ENCODE data around the gene WDR47. TPM values are rescaled to one million over a fixed set of nuclear protein-coding genes. Genes with fewer than 3 reads are reported as not detected.

WDR47 gene
- total and polyA plus RNA-seq, 8 donors: 3.7 to 16.9 (median 5.1) TPM

GRCh38 chr1:109089242-109090015, 47.5 kb upstream of the WDR47 start:
- WGBS, 5 donors: 54 to 75% (median 70%) methylated on average over 31 of the region's 31 CpGs
- H3K4me3 ChIP-seq: peak overlapping the region; percentile 66 to 90 (median 78)
- intact Hi-C loops (cut with DNase I; ENCODE audit: low total_unique reads): no loop called here
- H3K4me1 ChIP-seq: peaks cover 15 to 46% (median 36%) of the 10 kb centered on the region in 4 donors
- peaks cover 11 to 18% (median 17%) of the 10 kb centered on the region in 4 donors for H3K36me3 ChIP-seq
- H3K27ac ChIP-seq: peak overlapping the region; percentile 96 to 99 (median 98)
- DNase-seq: peak; percentile 80 to 85
- H3K27me3 ChIP-seq: no peaks in the 10 kb centered on the region
- no peaks in the 10 kb centered on the region for H3K9me3 ChIP-seq
- TF ChIP-seq POLR2AphosphoS5 (IDR thresholded peaks at IDR 0.05): peak in 1 of 3 donors; percentile 51
- TF ChIP-seq POLR2A (IDR thresholded peaks at IDR 0.05): no peak
- TF ChIP-seq, protein P1, sequence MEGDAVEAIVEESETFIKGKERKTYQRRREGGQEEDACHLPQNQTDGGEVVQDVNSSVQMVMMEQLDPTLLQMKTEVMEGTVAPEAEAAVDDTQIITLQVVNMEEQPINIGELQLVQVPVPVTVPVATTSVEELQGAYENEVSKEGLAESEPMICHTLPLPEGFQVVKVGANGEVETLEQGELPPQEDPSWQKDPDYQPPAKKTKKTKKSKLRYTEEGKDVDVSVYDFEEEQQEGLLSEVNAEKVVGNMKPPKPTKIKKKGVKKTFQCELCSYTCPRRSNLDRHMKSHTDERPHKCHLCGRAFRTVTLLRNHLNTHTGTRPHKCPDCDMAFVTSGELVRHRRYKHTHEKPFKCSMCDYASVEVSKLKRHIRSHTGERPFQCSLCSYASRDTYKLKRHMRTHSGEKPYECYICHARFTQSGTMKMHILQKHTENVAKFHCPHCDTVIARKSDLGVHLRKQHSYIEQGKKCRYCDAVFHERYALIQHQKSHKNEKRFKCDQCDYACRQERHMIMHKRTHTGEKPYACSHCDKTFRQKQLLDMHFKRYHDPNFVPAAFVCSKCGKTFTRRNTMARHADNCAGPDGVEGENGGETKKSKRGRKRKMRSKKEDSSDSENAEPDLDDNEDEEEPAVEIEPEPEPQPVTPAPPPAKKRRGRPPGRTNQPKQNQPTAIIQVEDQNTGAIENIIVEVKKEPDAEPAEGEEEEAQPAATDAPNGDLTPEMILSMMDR (IDR thresholded peaks at IDR 0.05): peak in 5 of 7 experiments; percentile 39 to 65 (median 53)
- no peak for TF ChIP-seq EP300 (IDR thresholded peaks at IDR 0.05)

DNA sequence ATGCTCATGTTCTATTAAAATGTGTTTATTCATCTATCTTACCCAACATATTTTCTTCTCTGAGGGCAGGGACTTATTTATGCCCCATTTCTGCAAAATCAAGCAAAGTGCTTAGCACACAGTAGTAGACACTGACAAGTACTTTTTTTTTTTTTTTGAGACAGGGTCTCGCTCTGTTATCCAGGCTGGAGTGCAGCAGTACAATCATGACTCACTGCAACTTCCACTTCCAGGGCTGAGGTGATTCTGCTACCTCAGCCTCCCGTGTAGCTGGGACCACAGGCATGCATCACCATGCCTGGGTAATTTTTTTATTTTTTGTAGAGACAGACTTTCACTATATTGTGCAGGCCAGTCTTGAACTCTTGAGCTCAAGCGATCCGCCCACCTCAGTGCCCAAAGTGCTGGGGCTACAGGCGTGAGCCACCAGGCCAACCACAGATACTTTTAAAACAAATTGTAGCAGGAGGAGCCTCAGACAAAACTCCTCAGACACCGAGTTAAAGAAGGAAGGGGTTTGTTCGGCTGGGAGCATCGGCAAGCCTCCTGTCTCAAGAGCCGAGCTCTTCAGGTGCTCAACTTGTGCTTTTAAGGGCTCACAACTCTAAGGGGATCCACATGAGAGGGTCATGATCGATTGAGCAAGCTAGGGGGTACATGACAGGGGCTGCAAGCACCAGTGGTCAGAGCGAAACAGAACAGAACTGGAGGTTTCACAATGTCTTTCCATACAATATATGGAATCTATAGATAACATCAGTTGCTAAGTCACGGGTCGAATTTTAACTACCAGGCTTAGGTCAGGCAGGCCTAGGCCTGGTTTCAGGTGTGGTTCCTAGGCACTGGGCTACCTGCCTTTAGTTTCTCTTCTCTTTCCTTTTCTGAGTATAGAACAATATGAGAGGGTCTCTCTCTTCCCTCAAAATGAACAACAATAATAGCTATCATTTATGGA, 42.9 kb upstream of the WDR47 start:
- intact Hi-C loops (cut with DNase I; ENCODE audit: low total_unique reads): no loop called here
- Histone ChIP-seq H3K27me3 (no peaks in the 10 kb centered on the region), H3K9me3 (no peaks in the 10 kb centered on the region), H3K4me3 (no peak overlapping the region), H3K36me3 (no peaks in the 10 kb centered on the region), H3K4me1 (peaks cover 0 to 12% (median 6%) of the 10 kb centered on the region in 4 donors), H3K27ac (no peak overlapping the region)
- WGBS, 5 donors: 85 to 88% (median 86%) methylated on average over 13 of the region's 13 CpGs
- no peak for DNase-seq
- TF ChIP-seq POLR2AphosphoS5 (IDR thresholded peaks at IDR 0.05) (no peak), EP300 (IDR thresholded peaks at IDR 0.05) (no peak), POLR2A (IDR thresholded peaks at IDR 0.05) (no peak)
- TF ChIP-seq, protein P1 (IDR thresholded peaks at IDR 0.05): no peak

GRCh38 chr1:109083923-109084322, 42.0 kb upstream of the WDR47 start:
- peak in 1 of 2 donors; percentile 59 for DNase-seq
- Histone ChIP-seq H3K27ac (no peak overlapping the region), H3K4me3 (no peak overlapping the region), H3K27me3 (no peaks in the 10 kb centered on the region), H3K9me3 (no peaks in the 10 kb centered on the region), H3K36me3 (no peaks in the 10 kb centered on the region), H3K4me1 (peaks cover 0 to 2% (median under 1%) of the 10 kb centered on the region in 4 donors)
- 52 to 88% (median 71%) methylated on average over 1 of the region's 1 CpG for WGBS, 5 donors
- intact Hi-C loops (cut with DNase I; ENCODE audit: low total_unique reads): no loop called here
- no peak for TF ChIP-seq POLR2AphosphoS5 (IDR thresholded peaks at IDR 0.05)
- TF ChIP-seq POLR2A (IDR thresholded peaks at IDR 0.05): no peak
- TF ChIP-seq, protein P1 (IDR thresholded peaks at IDR 0.05): no peak
- no peak for TF ChIP-seq EP300 (IDR thresholded peaks at IDR 0.05)

- Histone ChIP-seq H3K4me1 (no peaks in the 10 kb centered on the region), H3K27me3 (no peaks in the 10 kb centered on the region), H3K9me3 (no peaks in the 10 kb centered on the region), H3K36me3 (no peaks in the 10 kb centered on the region), H3K27ac (no peak overlapping the region), H3K4me3 (no peak overlapping the region)
- WGBS, 5 donors: 84 to 96% (median 90%) methylated on average over 3 of the region's 3 CpGs
- TF ChIP-seq POLR2A (IDR thresholded peaks at IDR 0.05) (no peak), POLR2AphosphoS5 (IDR thresholded peaks at IDR 0.05) (no peak), EP300 (IDR thresholded peaks at IDR 0.05) (no peak)
- TF ChIP-seq, protein P1 (IDR thresholded peaks at IDR 0.05): no peak
- intact Hi-C loops (cut with DNase I; ENCODE audit: low total_unique reads): no loop called here
- no peak for DNase-seq
Observed at GRCh38 chr1:109083501-109083900, 41.6 kb upstream of the WDR47 start.

Measured in stomach (tissue), 9 donors.